ENCODE data around the gene COBL. TPM values are rescaled to one million over a fixed set of nuclear protein-coding genes. Genes with fewer than 3 reads are reported as not detected.

The COBL gene, protein sequence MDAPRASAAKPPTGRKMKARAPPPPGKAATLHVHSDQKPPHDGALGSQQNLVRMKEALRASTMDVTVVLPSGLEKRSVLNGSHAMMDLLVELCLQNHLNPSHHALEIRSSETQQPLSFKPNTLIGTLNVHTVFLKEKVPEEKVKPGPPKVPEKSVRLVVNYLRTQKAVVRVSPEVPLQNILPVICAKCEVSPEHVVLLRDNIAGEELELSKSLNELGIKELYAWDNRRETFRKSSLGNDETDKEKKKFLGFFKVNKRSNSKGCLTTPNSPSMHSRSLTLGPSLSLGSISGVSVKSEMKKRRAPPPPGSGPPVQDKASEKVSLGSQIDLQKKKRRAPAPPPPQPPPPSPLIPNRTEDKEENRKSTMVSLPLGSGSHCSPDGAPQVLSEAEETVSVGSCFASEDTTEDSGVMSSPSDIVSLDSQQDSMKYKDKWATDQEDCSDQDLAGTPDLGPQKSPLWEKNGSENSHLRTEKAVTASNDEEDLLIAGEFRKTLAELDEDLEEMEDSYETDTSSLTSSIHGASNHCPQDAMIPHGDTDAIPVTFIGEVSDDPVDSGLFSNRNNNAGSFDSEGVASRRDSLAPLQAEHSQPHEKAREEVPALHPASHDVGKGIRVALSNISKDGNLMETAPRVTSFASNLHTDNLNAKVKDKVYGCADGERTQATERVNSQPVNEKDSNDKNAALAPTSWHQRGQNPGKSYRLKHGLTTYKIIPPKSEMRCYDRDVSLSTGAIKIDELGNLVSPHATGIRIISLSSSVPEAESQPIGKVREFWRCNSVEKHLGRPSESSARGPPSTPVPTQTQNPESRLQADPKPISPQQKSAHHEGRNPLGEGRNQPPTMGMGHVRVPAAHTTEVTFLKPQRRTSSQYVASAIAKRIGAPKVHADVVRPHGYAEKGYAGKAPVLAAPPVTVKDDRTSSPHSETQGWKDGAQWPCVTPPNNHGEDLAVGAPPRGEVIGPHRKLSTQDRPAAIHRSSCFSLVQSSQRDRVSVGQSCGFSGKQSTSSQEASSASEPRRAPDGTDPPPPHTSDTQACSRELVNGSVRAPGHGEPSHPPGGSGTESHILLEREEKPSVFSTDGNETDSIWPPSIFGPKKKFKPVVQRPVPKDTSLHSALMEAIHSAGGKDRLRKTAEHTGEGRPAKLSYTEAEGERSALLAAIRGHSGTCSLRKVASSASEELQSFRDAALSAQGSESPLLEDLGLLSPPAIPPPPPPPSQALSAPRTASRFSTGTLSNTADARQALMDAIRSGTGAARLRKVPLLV
- total RNA-seq, result not detected

DNA sequence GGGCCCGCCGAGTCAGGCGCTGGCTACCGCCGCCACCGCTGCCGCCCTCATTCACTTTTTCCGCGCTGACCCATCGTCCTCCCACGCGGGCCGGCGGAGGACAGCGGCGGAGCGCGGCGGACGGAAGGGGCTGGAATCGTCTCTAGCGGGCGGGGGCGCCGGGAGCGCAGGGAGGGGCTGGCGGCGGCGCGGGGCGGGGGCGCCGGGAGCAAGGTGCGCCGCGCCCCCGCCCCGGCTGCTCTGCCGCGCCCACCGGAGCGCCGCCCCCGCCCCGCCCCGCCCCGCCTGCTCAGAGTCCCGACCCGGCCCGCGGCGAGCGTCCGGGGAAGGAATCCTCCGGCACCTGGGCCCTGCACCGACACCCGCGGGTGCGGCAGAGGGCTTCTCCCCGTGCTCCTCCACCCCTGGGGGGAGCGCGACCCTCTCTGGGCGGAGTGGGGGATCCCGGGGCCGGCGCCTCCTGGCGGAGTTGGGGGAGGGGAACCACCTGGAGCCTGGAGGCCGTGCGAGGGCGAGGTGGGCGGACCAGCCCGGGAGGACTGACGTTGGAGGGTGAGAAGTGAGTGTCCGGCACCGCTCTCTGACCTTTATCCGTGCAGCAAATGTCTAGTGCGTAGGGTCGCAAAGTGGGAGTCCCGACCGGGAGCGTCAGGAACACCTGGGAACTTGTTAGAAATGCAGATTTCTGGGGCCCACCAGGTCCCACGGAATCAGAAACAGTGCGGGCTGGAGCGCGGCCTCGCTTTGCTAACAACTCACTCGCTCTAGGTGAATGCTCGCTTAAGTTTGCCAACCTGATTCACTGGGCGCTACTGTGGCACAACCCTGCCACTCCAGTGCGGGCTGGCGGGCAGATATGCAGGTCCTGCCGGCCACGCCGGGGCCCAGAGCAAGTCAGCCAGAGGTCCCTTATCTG, at the start of gene COBL:
COBL (minus strand) TSS at position 144 of the 916 bp plus-strand sequence. CDS start 176 bp downstream, outside the sequence.
- Mint-ChIP-seq H3K4me3 (peak within 1 kb of the TSS; percentile 34), H3K4me1 (ENCODE audit: low read depth) (peaks cover 7% of the 10 kb centered on the region), H3K27ac (no peak within 1 kb of the TSS), H3K27me3 (ENCODE audit: low read depth) (peaks cover 39% of the 10 kb centered on the region), H3K36me3 (ENCODE audit: low read depth) (no peaks in the 10 kb centered on the region), H3K9me3 (no peaks in the 10 kb centered on the region)
- CTCF ChIA-PET, result no interaction called here
- DNase-seq, result no peak
- intact Hi-C loops (cut with micrococcal nuclease), result no loop called here

- peaks cover 3% of the 10 kb centered on the region for H3K9me3 Mint-ChIP-seq
- H3K4me3 Mint-ChIP-seq, result no peak overlapping the region
- H3K27me3 Mint-ChIP-seq (ENCODE audit: low read depth), result no peaks in the 10 kb centered on the region
- H3K27ac Mint-ChIP-seq, result no peak overlapping the region
- CTCF ChIA-PET, result interaction anchor here (0.7 to 3.1 kb wide), 4 partner anchors 29 to 206 kb away, joined by 5 to 31 read pairs (median 10); no protein-coding TSS in a partner anchor
- no peaks in the 10 kb centered on the region for H3K4me1 Mint-ChIP-seq (ENCODE audit: low read depth)
- H3K36me3 Mint-ChIP-seq (ENCODE audit: low read depth), result no peaks in the 10 kb centered on the region
- intact Hi-C loops (cut with micrococcal nuclease), result loop anchor here (5.0 to 10.0 kb wide), 2 partner anchors 899 to 1271 kb away; partner anchors contain the start of gene ZPBP
- no peak for DNase-seq
These were observed 49.6 kb upstream of the COBL start for GRCh38 chr7:51366172-51366728.

GRCh38 chr7:51357821-51358220, 41.2 kb upstream of the COBL start:
- CTCF ChIA-PET, result no interaction called here
- H3K36me3 Mint-ChIP-seq (ENCODE audit: low read depth), result no peaks in the 10 kb centered on the region

GRCh38 chr7:51356849-51357516, 40.4 kb upstream of the COBL start:
- no peaks in the 10 kb centered on the region for H3K9me3 Mint-ChIP-seq
- CTCF ChIA-PET, result no interaction called here

More at GRCh38 chr7:51357821-51358220, 41.2 kb upstream of the COBL start:
- Mint-ChIP-seq H3K4me1 (ENCODE audit: low read depth) (no peaks in the 10 kb centered on the region), H3K9me3 (peaks cover 3% of the 10 kb centered on the region), H3K27ac (no peak overlapping the region), H3K27me3 (ENCODE audit: low read depth) (no peaks in the 10 kb centered on the region), H3K4me3 (no peak overlapping the region)
- intact Hi-C loops (cut with micrococcal nuclease), result no loop called here
- no peak for DNase-seq

GRCh38 chr7:51354897-51355296, 38.3 kb upstream of the COBL start:
- Mint-ChIP-seq H3K4me1 (ENCODE audit: low read depth) (no peaks in the 10 kb centered on the region), H3K36me3 (ENCODE audit: low read depth) (no peaks in the 10 kb centered on the region), H3K9me3 (no peaks in the 10 kb centered on the region), H3K4me3 (no peak overlapping the region), H3K27me3 (ENCODE audit: low read depth) (no peaks in the 10 kb centered on the region), H3K27ac (no peak overlapping the region)
- intact Hi-C loops (cut with micrococcal nuclease), result no loop called here
- no peak for DNase-seq
- CTCF ChIA-PET, result interaction anchor here (1.5 kb wide), 1 partner anchor 16 kb away, joined by 3 read pairs; no protein-coding TSS in a partner anchor

More at GRCh38 chr7:51356849-51357516, 40.4 kb upstream of the COBL start:
- no peak overlapping the region for H3K4me3 Mint-ChIP-seq
- H3K36me3 Mint-ChIP-seq (ENCODE audit: low read depth), result no peaks in the 10 kb centered on the region
- H3K27me3 Mint-ChIP-seq (ENCODE audit: low read depth), result no peaks in the 10 kb centered on the region
- intact Hi-C loops (cut with micrococcal nuclease), result no loop called here
- no peaks in the 10 kb centered on the region for H3K4me1 Mint-ChIP-seq (ENCODE audit: low read depth)
- H3K27ac Mint-ChIP-seq, result no peak overlapping the region
- DNase-seq, result no peak

DNA sequence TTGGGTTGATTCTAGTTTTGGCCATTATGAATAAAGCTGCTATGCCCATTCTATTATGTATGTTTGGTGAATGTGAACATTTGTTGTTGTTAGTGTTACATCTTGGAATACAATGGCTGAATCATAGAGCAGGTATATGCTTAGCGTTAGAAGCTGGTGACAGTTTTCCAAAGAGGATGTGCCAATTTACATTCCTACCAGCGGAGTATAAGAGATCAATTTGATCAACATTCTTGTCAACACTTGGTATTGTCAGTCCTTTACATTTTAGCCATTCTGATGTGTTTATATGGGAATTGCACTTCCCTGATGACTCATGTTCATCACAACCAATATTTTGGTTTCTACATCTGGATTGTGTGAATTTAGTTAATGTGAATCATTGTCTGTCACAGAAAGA, 37.8 kb upstream of the COBL start:
- no peaks in the 10 kb centered on the region for H3K4me1 Mint-ChIP-seq (ENCODE audit: low read depth)
- no peak for DNase-seq
- CTCF ChIA-PET, result no interaction called here
- no peaks in the 10 kb centered on the region for H3K27me3 Mint-ChIP-seq (ENCODE audit: low read depth)
- H3K4me3 Mint-ChIP-seq, result no peak overlapping the region
- no peak overlapping the region for H3K27ac Mint-ChIP-seq
- no peaks in the 10 kb centered on the region for H3K9me3 Mint-ChIP-seq
- H3K36me3 Mint-ChIP-seq (ENCODE audit: low read depth), result no peaks in the 10 kb centered on the region
- intact Hi-C loops (cut with micrococcal nuclease), result no loop called here

DNA sequence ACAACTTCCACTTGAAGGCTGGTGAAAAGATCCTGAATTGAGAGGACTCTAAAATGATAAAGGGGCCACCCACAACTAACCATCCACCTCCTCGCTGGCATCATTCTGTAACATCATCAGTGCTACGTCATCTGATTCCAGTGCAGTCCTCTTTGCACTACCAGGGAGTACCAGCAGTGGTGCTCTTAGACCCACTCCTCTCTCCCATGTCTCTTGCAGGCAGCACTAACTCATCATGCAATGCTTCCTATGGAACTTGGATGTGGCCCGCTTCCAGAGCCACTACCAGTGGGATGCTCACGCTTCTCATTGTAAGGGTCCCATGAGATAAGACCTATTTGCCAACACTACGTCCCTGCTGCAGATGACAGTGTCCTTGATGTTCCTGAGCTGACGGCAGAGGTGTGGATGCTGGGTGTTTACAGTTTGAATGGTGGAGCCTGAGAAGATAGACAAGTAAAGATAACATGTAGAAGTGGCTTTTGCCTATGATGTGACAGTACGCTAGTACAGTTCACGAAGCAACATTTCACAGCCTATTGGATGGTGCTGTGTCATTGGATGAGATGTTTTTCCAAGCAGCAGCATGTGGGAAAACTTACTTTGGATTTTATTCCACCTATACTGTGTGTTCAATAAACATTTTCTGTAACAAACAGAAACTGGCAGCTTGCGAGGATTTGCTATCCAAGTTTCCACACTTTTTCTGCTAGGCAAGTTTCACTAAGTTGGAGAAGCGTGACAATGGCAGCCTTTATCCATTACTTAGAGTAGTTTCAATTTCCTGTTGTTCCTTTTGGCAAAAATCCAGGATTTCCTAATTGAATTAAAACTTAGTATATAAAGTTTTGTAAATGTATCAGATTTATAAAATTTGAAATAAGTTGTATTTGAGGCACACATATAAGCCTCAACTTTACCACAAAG, 35.8 kb upstream of the COBL start:
- Mint-ChIP-seq H3K9me3 (no peaks in the 10 kb centered on the region), H3K27ac (no peak overlapping the region), H3K27me3 (ENCODE audit: low read depth) (no peaks in the 10 kb centered on the region), H3K4me1 (ENCODE audit: low read depth) (no peaks in the 10 kb centered on the region), H3K36me3 (ENCODE audit: low read depth) (no peaks in the 10 kb centered on the region), H3K4me3 (no peak overlapping the region)
- CTCF ChIA-PET, result interaction anchor here (0.6 kb wide), 1 partner anchor 189 kb away, joined by 3 read pairs; no protein-coding TSS in a partner anchor
- intact Hi-C loops (cut with micrococcal nuclease), result no loop called here
- DNase-seq, result no peak

- intact Hi-C loops (cut with micrococcal nuclease), result no loop called here
- H3K9me3 Mint-ChIP-seq, result no peaks in the 10 kb centered on the region
- no peak for DNase-seq
- H3K4me1 Mint-ChIP-seq (ENCODE audit: low read depth), result no peaks in the 10 kb centered on the region
- CTCF ChIA-PET, result no interaction called here
- no peaks in the 10 kb centered on the region for H3K36me3 Mint-ChIP-seq (ENCODE audit: low read depth)
- H3K4me3 Mint-ChIP-seq, result no peak overlapping the region
- H3K27ac Mint-ChIP-seq, result no peak overlapping the region
- no peaks in the 10 kb centered on the region for H3K27me3 Mint-ChIP-seq (ENCODE audit: low read depth)
These were observed 35.1 kb upstream of the COBL start for GRCh38 chr7:51351661-51352060.

DNA sequence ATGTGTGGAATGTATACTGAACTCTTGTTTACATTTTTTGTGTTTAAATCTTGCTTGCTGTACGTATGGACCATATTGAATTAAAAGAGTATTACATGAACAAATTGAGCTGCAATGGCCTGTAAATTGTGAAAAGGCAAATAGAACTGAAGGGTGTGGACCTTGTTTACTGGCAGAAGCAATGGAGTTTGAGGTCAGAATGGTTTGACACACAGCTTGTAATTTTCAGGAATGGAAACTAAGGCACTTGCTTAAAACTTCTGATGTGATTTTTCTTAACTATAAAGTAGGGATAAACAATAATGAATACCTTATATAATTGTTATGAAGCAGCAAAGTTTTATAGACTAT, 33.9 kb upstream of the COBL start:
- no peaks in the 10 kb centered on the region for H3K27me3 Mint-ChIP-seq (ENCODE audit: low read depth)
- CTCF ChIA-PET, result interaction anchor here (0.6 kb wide), 1 partner anchor 209 kb away, joined by 6 read pairs; no protein-coding TSS in a partner anchor
- no peaks in the 10 kb centered on the region for H3K4me1 Mint-ChIP-seq (ENCODE audit: low read depth)
- H3K36me3 Mint-ChIP-seq (ENCODE audit: low read depth), result no peaks in the 10 kb centered on the region
- H3K27ac Mint-ChIP-seq, result no peak overlapping the region
- H3K4me3 Mint-ChIP-seq, result no peak overlapping the region
- H3K9me3 Mint-ChIP-seq, result no peaks in the 10 kb centered on the region
- intact Hi-C loops (cut with micrococcal nuclease), result no loop called here
- no peak for DNase-seq
